GM04504 (cell line): ENCODE data around the gene OTOP3.
"Not testable (repeated sequence)": the region's sequence is repeated elsewhere in the genome, so short reads cannot be mapped to it uniquely, and the experiment has no call there.

Source experiments
- DNase-seq: peaks from one replicate; pipeline ENCODE4 v3.0.0-alpha.2; 2012; ENCODE audit warnings: low read depth

Gene OTOP3

GRCh38 chr17:74935585-74936469 lies at the start of gene OTOP3:
Gene OTOP3, plus strand, starts transcription at chr17:74935898. Its CDS starts 24 bp downstream, at chr17:74935922.
- no peak for DNase-seq

GRCh38 chr17:74888469-74888868 lies 47.2 kb upstream of the OTOP3 start:
- no peak for DNase-seq

- no peak for DNase-seq
Measured at GRCh38 chr17:74890554-74890953, 45.1 kb upstream of the OTOP3 start.

GRCh38 chr17:74892013-74892841 lies 43.5 kb upstream of the OTOP3 start:
- no peak for DNase-seq

- DNase-seq = no peak
Measured at GRCh38 chr17:74892974-74893911, 42.5 kb upstream of the OTOP3 start, which contains the start of gene FADS6. Gene FADS6, minus strand, starts transcription at chr17:74893633. Its CDS starts 38 bp downstream, at chr17:74893595.

- DNase-seq = no peak
Measured at GRCh38 chr17:74893936-74894671, 41.6 kb upstream of the OTOP3 start.

- DNase-seq = no peak
Measured at GRCh38 chr17:74898376-74898946, 37.2 kb upstream of the OTOP3 start.

- no peak for DNase-seq
Measured at GRCh38 chr17:74900208-74900607, 35.5 kb upstream of the OTOP3 start.

GRCh38 chr17:74901353-74902135 lies 34.2 kb upstream of the OTOP3 start:
- DNase-seq = no peak

- DNase-seq = no peak
Measured at GRCh38 chr17:74903034-74903433, 32.7 kb upstream of the OTOP3 start.

GRCh38 chr17:74903671-74904070 lies 32.0 kb upstream of the OTOP3 start:
- no peak for DNase-seq

- no peak for DNase-seq
Measured at GRCh38 chr17:74904687-74905409, 30.9 kb upstream of the OTOP3 start.

GRCh38 chr17:74906214-74906793 lies 29.4 kb upstream of the OTOP3 start:
- not testable (repeated sequence) for DNase-seq

- no peak for DNase-seq
Measured at GRCh38 chr17:74907012-74907411, 28.7 kb upstream of the OTOP3 start.

- not testable (repeated sequence) for DNase-seq
Measured at GRCh38 chr17:74909097-74909496, 26.6 kb upstream of the OTOP3 start.

GRCh38 chr17:74911423-74911822 lies 24.3 kb upstream of the OTOP3 start:
- DNase-seq = not testable (repeated sequence)

- DNase-seq = no peak
Measured at GRCh38 chr17:74916136-74916850, 19.4 kb upstream of the OTOP3 start.

- DNase-seq = no peak
Measured at GRCh38 chr17:74916851-74917199, 18.9 kb upstream of the OTOP3 start.
